Heart left ventricle (tissue), 16 donors: ENCODE data around the gene ZNF432. TPM values are rescaled to one million over a fixed set of nuclear protein-coding genes. Genes with fewer than 3 reads are reported as not detected.

Source experiments
- ATAC-seq, 4 donors: fragments of 200-7000 bp; cut with Tn5 transposase; one replicate each; pipeline ENCODE4 v1.9.1; 2020 to 2022; ENCODE audit warnings: moderate library complexity in 4 of 4, mild to moderate bottlenecking in 3 of 4, moderate number of reproducible peaks in 1 of 4
- DNase-seq, 5 donors: peaks; one replicate each; pipeline ENCODE4 v3.0.0-alpha.2; 2020
- H3K27ac ChIP-seq, 12 donors: fragments of 200-600 bp; sonication (generic) in 4 of 12; one replicate each; pipeline versions ENCODE4 v1.5.0 to v1.8.0; 2016 to 2022; ENCODE audit warnings: mild to moderate bottlenecking in 2 of 12
- H3K27me3 ChIP-seq, 9 donors: fragments of 200-600 bp; sonication (generic) in 2 of 9; one replicate each; pipeline versions ENCODE4 v1.5.1 to v1.8.0; 2016 to 2022; ENCODE audit warnings: mild to moderate bottlenecking in 3 of 9
- H3K36me3 ChIP-seq, 9 donors: fragments of 200-600 bp; sonication (generic) in 2 of 9; one replicate each; pipeline versions ENCODE4 v1.5.0 to v1.8.0; 2018 to 2022; ENCODE audit warnings: mild to moderate bottlenecking in 2 of 9
- H3K4me1 ChIP-seq, 12 donors: fragments of 200-600 bp; sonication (generic) in 4 of 12; one replicate each; pipeline versions ENCODE4 v1.5.0 to v1.8.0; 2016 to 2022; ENCODE audit warnings: mild to moderate bottlenecking in 3 of 12
- H3K4me3 ChIP-seq, 12 donors: fragments of 200-600 bp; sonication (generic) in 4 of 12; one replicate each; pipeline versions ENCODE4 v1.5.0 to v1.8.0; 2017 to 2022; ENCODE audit warnings: mild to moderate bottlenecking in 9 of 12, moderate library complexity in 4 of 12
- H3K9me3 ChIP-seq, 12 donors: fragments of 200-600 bp; sonication (generic) in 4 of 12; one replicate each; pipeline versions ENCODE4 v1.5.0 to v1.8.0; 2016 to 2022; ENCODE audit warnings: mild to moderate bottlenecking in 1 of 12
- CTCF ChIP-seq, 12 donors: fragments of 200-600 bp; sonication (generic) in 4 of 12; IDR thresholded peaks; one replicate each; pipeline versions ENCODE4 v1.5.0 to v1.8.0; 2018 to 2022; ENCODE audit warnings: antibody characterized with exemption in 12 of 12, mild to moderate bottlenecking in 5 of 12
- POLR2A ChIP-seq, 2 donors: fragments of 450-650 bp; IDR thresholded peaks; one replicate each; pipeline ENCODE4 v1.6.1; 2017; ENCODE audit warnings: antibody characterized with exemption in 2 of 2, mild to moderate bottlenecking in 2 of 2, moderate library complexity in 2 of 2
- WGBS, 4 donors: extraction: QIAGEN DNeasy Blood & Tissue Kit in 2 of 4; methylation state at CpG; one replicate each; pipeline versions ENCODE4 v1.1.5 to v1.1.7; 2013 to 2018; 5-methylcytosine and 5-hydroxymethylcytosine counted together
- intact Hi-C, 10 donors: fragments of 100-400 bp; cut with DNase I; formaldehyde crosslinking; loops; one replicate each; pipeline versions ENCODE4 v1.11.1 to v1.14.2; 2022
- polyA plus RNA-seq, 2 donors: library from polyadenylated mRNA; stranded (reverse); fragments of 200-250 nt; gene quantifications; one replicate each; pipeline ENCODE4 v1.2.3, GENCODE V29; 2013
- total RNA-seq, 9 donors: library from RNA; depleted of rRNA in 2 of 9; stranded (reverse); fragments of >200 nt in 2 of 9; fragmentation: NEBNext Ultra II Directional in 3 of 9; extraction: Animal tissue kit (Norgen Biotek cat#: 25700) in 3 of 9; gene quantifications; one replicate each; pipeline versions ENCODE4 v1.1.0 to v1.2.4, GENCODE V29; 2016 to 2023
- donor health status: ischemic (EF 13 %, LVEDD 7.1; RV severe dilation, severe dysfunction).
- donor health status: healthy with polysubstance abuse.
- donor health status: DM: no; HTN: yes; CAD: no.
- donor health status: DM: no; HTN: no; CAD: no.
- donor health status: ischemic (EF 25% LVEDD 6.9; RV normal size, moderate dysfunction).
- donor health status: ischemic (EF 25% LVEDD 5.7; RV mildly dilated, moderate dysfunction).
- donor health status: healthy.
- donor health status: DM: yes; HTN: yes; CAD: no.
- donor health status: ischemic (EF 35%, LVEDD 5.7; RV mildly dilated, moderate dysfunction).
- donor health status: nonischemic (EF 11% LVEDD 7.7; RV severe dilation, severe dysfunction).
- donor health status: DM: yes; HTN: yes; CAD: no.
- donor health status: PGD.
- donor health status: ischemic (EF 29% LVEDD 5.4; RV normal size, mild dysfunction).
- donor health status: nonischemic (EF 23%, LVEDD 6.1; RV moderate dilation, normal function).

Gene ZNF432
- total and polyA plus RNA-seq, 11 donors: 3.4 to 10.9 (median 8.0) TPM

DNA sequence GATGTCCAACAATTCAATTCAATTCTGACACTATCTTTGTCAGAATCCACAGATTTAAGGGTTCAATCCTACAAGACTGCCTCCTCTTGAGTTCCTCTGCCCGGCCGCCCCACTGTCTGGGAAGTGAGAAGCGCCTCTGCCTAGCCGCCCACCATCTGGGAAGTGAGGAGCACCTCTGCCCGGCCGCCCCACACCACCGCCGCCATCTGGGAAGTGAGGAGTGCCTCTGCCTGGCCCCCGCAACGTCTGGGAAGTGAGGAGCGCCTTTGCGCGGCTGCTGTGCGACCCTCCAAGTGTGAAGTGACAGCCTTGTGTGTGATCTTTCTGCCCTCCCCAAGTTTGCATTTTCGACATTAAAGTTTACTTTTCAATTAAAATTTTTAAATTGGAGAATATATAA is 26.4 kb downstream of the ZNF432 start:
- peaks cover 0 to 87% (median 25%) of the 10 kb centered on the region in 12 donors for H3K9me3 ChIP-seq
- H3K36me3 ChIP-seq: peaks cover 5 to 95% (median 83%) of the 10 kb centered on the region in 9 donors

DNA sequence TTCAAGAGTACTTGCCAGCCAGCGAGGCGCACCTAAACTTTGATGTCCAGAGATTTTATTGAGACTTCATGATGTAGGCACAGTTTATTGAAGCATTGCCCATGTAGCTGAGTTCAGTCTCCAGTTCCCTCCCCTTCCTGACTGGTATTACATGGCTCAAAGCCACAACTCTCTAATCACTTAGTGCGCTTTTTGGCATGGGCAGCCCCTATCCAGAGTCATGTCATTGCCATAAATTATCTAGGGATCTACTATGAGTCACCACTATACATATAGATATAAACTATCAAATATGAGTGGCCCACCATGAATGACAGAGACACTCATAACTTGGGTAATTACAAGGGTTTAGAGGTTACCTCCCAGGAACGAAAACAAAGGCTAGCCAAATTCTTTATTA is 28.1 kb downstream of the ZNF432 start:
- intact Hi-C loops: no loop called here
- 79 to 88% (median 82%) methylated on average over 2 to 4 of the region's 4 CpGs for WGBS, 4 donors

More for the DNA sequence above, 26.4 kb downstream of the ZNF432 start:
- intact Hi-C loops: no loop called here
- DNase-seq (no peak), ATAC-seq (no peak)
- no peak overlapping the region for H3K4me3 ChIP-seq
- peaks cover 0 to 11% (median 5%) of the 10 kb centered on the region in 12 donors for H3K4me1 ChIP-seq
- H3K27ac ChIP-seq: no peak overlapping the region
- 95 to 99% (median 99%) methylated on average over 15 of the region's 15 CpGs for WGBS, 4 donors
- TF ChIP-seq POLR2A (IDR thresholded peaks at IDR 0.05): no peak
- no peak for TF ChIP-seq CTCF (IDR thresholded peaks at IDR 0.05)
- H3K27me3 ChIP-seq: no peaks in the 10 kb centered on the region

GRCh38 chr19:52010674-52011073 is 38.0 kb downstream of the ZNF432 start:
- H3K27me3 ChIP-seq: no peaks in the 10 kb centered on the region
- DNase-seq (no peak), ATAC-seq (no peak)
- H3K9me3 ChIP-seq: peaks cover 0 to 55% (median under 1%) of the 10 kb centered on the region in 12 donors
- H3K27ac ChIP-seq: no peak overlapping the region
- WGBS, 4 donors: 81 to 95% (median 92%) methylated on average over 1 of the region's 1 CpG
- intact Hi-C loops: loop anchor here in 2 of 10 donors (5.0 kb wide), 2 partner anchors 37 to 608 kb away; partner anchors contain the start of gene ZNF432 (in 1 of the 2)
- no peak overlapping the region for H3K4me3 ChIP-seq
- peaks cover 0 to 16% (median 9%) of the 10 kb centered on the region in 12 donors for H3K4me1 ChIP-seq
- no peak for TF ChIP-seq CTCF (IDR thresholded peaks at IDR 0.05)
- TF ChIP-seq POLR2A (IDR thresholded peaks at IDR 0.05): no peak
- H3K36me3 ChIP-seq: peaks cover 0 to 25% (median 11%) of the 10 kb centered on the region in 9 donors

More for the DNA sequence above, 28.1 kb downstream of the ZNF432 start:
- no peak for TF ChIP-seq CTCF (IDR thresholded peaks at IDR 0.05)
- Histone ChIP-seq H3K9me3 (peaks cover 0 to 100% (median 28%) of the 10 kb centered on the region in 12 donors), H3K4me1 (peaks cover 0 to 2% (median 0%) of the 10 kb centered on the region in 12 donors), H3K36me3 (peaks cover 12 to 100% (median 96%) of the 10 kb centered on the region in 9 donors), H3K27ac (no peak overlapping the region), H3K4me3 (no peak overlapping the region), H3K27me3 (no peaks in the 10 kb centered on the region)
- peak in 2 of 4 donors; percentile 20 to 51 for ATAC-seq
- no peak for DNase-seq

DNA sequence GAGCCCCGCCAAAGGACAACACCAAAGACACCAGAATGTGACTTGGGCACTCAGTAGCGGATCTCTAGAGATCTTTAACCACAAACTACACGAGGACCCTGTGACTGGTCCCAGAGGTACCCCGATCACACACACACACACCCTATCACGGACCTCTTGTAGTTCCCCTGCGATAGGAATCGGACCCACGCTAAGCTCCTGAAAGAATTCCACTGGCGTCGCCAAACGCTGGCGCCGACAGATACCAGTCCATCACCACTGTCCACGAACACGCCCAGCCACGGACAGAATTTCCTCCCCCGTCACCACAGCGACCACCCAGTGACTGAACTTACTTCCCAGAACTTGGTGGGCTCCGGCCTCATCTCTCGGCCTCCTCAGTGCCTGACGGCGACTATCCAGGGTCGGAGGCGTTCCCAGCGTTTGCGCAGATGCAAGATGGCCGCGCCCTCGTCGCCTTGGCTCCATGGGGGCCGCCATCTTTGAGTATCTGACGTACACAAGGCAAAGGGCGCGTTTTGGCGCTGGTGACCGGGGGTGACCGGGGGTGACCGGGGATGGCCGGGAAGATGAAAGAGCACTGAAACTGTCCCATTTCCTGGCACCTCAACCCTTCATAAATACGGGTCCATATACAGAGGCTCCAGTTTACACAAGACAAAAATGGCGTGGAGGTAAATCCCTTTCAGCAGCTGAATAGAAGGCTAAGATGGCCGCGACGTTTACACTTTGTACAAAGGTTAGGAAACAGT is 40.7 kb downstream of the ZNF432 start, which contains the start of gene ZNF615:
TSS of gene ZNF615 (minus strand) at position 406 of the 752 bp plus-strand sequence. CDS start 4,500 bp downstream, outside the sequence.
- ATAC-seq (peak; percentile 97 to 100 (median 99)), DNase-seq (peak; percentile 90 to 94 (median 93))
- Histone ChIP-seq H3K4me1 (peaks cover 0 to 16% (median 9%) of the 10 kb centered on the region in 12 donors), H3K27ac (peak within 1 kb of the TSS; percentile 81 to 94 (median 88)), H3K27me3 (no peaks in the 10 kb centered on the region), H3K4me3 (peak within 1 kb of the TSS; percentile 47 to 92 (median 80)), H3K9me3 (peaks cover 0 to 52% (median 0%) of the 10 kb centered on the region in 12 donors), H3K36me3 (peaks cover 0 to 27% (median 13%) of the 10 kb centered on the region in 9 donors)
- 0 to 1% (median 0%) methylated on average over 28 to 44 of the region's 44 CpGs for WGBS, 4 donors
- intact Hi-C loops: loop anchor here in 3 of 10 donors (1.0 to 5.0 kb wide), 5 partner anchors 20 to 81 kb away; partner anchors contain the start of genes ZNF614 (in 2 of the 3), ZNF350 (in 1 of the 3), ZNF432 (in 1 of the 3) and ZNF613 (in 1 of the 3)
- TF ChIP-seq POLR2A (IDR thresholded peaks at IDR 0.05) (peak in 1 of 2 donors; percentile 56), CTCF (IDR thresholded peaks at IDR 0.05) (no peak)
